ENCODE measurements around the gene CPN2. TPM values are rescaled to one million over a fixed set of nuclear protein-coding genes. Genes with fewer than 3 reads are reported as not detected.

Gene CPN2
- total and polyA plus RNA-seq, 2 experiments from 2014 or later: 0.10 to 0.14 TPM

DNA sequence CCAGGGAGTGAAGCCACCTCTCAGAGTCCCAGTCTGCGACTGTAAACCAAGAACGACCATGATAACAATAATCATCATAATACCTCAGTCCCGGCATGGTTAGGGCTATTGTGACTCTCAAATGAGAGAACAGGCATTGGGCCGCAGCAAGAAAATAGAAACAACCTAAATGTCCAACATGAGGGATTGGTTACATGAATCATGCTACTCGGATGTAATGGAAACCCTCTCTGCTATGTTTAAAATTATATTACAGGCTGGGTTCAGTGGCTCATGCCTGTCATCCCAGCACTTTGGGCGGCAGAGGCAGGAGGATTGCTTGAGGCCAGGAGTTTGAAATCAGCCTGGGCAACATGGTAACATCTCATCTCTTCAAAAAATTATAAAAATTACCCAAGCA lies 2.8 kb downstream of the CPN2 start (continued):
- TF ChIP-seq ZNF331 (CRISPR knock-in tag; IDR thresholded peaks at IDR 0.05; ENCODE audit: low read depth) (no peak), JUNB (IDR thresholded peaks at IDR 0.05; ENCODE audit: unreplicated experiment) (no peak), EZH2phosphoT487 (IDR thresholded peaks at IDR 0.05; ENCODE audit: unreplicated experiment) (no peak), ZNF114 (CRISPR knock-in tag; IDR thresholded peaks at IDR 0.05) (no peak), EZH2 (IDR thresholded peaks at IDR 0.05; ENCODE audit: low read depth, unreplicated experiment) (no peak), POLR2AphosphoS5 (IDR thresholded peaks at IDR 0.05; ENCODE audit: low read depth) (no peak), STAT1 (IDR thresholded peaks at IDR 0.05; ENCODE audit: unreplicated experiment) (no peak), NANOG (IDR thresholded peaks at IDR 0.05; ENCODE audit: borderline replicate concordance) (no peak)
- TF ChIP-seq, protein P1, sequence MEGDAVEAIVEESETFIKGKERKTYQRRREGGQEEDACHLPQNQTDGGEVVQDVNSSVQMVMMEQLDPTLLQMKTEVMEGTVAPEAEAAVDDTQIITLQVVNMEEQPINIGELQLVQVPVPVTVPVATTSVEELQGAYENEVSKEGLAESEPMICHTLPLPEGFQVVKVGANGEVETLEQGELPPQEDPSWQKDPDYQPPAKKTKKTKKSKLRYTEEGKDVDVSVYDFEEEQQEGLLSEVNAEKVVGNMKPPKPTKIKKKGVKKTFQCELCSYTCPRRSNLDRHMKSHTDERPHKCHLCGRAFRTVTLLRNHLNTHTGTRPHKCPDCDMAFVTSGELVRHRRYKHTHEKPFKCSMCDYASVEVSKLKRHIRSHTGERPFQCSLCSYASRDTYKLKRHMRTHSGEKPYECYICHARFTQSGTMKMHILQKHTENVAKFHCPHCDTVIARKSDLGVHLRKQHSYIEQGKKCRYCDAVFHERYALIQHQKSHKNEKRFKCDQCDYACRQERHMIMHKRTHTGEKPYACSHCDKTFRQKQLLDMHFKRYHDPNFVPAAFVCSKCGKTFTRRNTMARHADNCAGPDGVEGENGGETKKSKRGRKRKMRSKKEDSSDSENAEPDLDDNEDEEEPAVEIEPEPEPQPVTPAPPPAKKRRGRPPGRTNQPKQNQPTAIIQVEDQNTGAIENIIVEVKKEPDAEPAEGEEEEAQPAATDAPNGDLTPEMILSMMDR (conservative IDR thresholded peaks at IDR 0.05; ENCODE audit: low read depth in 2 of 2): no peak
- TF ChIP-seq, protein P2, sequence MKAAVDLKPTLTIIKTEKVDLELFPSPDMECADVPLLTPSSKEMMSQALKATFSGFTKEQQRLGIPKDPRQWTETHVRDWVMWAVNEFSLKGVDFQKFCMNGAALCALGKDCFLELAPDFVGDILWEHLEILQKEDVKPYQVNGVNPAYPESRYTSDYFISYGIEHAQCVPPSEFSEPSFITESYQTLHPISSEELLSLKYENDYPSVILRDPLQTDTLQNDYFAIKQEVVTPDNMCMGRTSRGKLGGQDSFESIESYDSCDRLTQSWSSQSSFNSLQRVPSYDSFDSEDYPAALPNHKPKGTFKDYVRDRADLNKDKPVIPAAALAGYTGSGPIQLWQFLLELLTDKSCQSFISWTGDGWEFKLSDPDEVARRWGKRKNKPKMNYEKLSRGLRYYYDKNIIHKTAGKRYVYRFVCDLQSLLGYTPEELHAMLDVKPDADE (IDR thresholded peaks at IDR 0.05): no peak

DNA sequence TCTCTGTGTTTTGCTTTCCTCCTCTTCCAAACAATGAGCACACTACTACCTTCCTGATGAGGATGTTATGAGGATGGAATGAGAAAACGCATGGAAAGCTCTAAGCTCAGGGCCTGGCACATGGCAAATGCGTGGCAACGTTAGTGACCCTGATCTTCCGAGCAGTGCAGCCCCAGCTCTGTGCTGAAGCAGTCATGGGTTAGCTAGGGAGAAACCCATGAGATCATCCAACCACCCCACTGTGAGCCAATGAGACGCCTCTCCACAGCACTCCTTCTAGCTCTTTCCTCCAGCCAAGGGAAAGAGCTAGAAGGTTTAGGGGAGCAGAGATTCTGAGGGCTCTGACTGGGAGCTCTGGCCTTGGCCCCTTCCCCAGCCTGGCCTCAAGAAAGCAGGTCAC lies 4.5 kb downstream of the CPN2 start:
- ATAC-seq (no peak), DNase-seq (ENCODE audit: low spot score) (no peak)
- Mint-ChIP-seq H3K36me3 (ENCODE audit: low read depth) (no peaks in the 10 kb centered on the region), H3K4me1 (no peaks in the 10 kb centered on the region; the same call in 1 of the 3 replicates), H3K27me3 (ENCODE audit: insufficient read depth, low read depth, poor library complexity) (peaks cover 12% of the 10 kb centered on the region), H3K4me3 (no peak overlapping the region), H3K27ac (no peak overlapping the region), H3K9me3 (no peaks in the 10 kb centered on the region)
- Histone ChIP-seq H3K9me2 (ENCODE audit: insufficient read depth) (no peaks in the 10 kb centered on the region), H3K36me3 (ENCODE audit: insufficient read depth) (no peaks in the 10 kb centered on the region), H4K20me1 (replicated peaks; ENCODE audit: insufficient read depth) (no peaks in the 10 kb centered on the region), H3F3A (replicated peaks; ENCODE audit: low read depth) (no peaks in the 10 kb centered on the region), H2AFZ (no peak overlapping the region), H3K27me3 (ENCODE audit: insufficient read depth) (peaks cover 12% of the 10 kb centered on the region; the same call in 1 of the 2 replicates), H3K4me1 (ENCODE audit: insufficient read depth) (no peaks in the 10 kb centered on the region), H3K4me2 (no peak overlapping the region), H3K79me2 (replicated peaks; ENCODE audit: insufficient read depth) (no peaks in the 10 kb centered on the region), H3K4me3 (no peak overlapping the region), H3K27ac (ENCODE audit: low read depth) (no peak overlapping the region)
- TF ChIP-seq EZH2 (IDR thresholded peaks at IDR 0.05; ENCODE audit: low read depth, unreplicated experiment) (no peak), EZH2phosphoT487 (IDR thresholded peaks at IDR 0.05; ENCODE audit: unreplicated experiment) (no peak), NANOG (IDR thresholded peaks at IDR 0.05; ENCODE audit: borderline replicate concordance) (no peak), CREB1 (CRISPR knock-in tag; IDR thresholded peaks at IDR 0.05; ENCODE audit: low read depth) (no peak), JUNB (IDR thresholded peaks at IDR 0.05; ENCODE audit: unreplicated experiment) (no peak)
- TF ChIP-seq, protein P2 (IDR thresholded peaks at IDR 0.05): no peak
- TF ChIP-seq, protein P1 (conservative IDR thresholded peaks at IDR 0.05; ENCODE audit: low read depth in 2 of 2): no peak

All from GM23338 (cell line).